Esophagus (tissue), 2 donors: ENCODE results near the gene TRAK1. TPM values are rescaled to one million over a fixed set of nuclear protein-coding genes. Genes with fewer than 3 reads are reported as not detected.

ENCODE experiments used
- H3K27ac ChIP-seq, 2 donors: one replicate each; pipeline ENCODE4 v1.5.1; 2013; ENCODE audit warnings: low read depth in 2 of 2, mild to moderate bottlenecking in 2 of 2, inconsistent platforms in 1 of 2, low read length in 1 of 2, moderate library complexity in 1 of 2
- H3K27me3 ChIP-seq, 2 donors: one replicate each; pipeline ENCODE4 v1.6.1; 2013; ENCODE audit warnings: low read length in 2 of 2, control low read depth in 1 of 2, mild to moderate bottlenecking in 1 of 2; ENCODE audit not compliant: insufficient read depth in 2 of 2, control insufficient read depth in 1 of 2
- H3K36me3 ChIP-seq, 2 donors: one replicate each; pipeline ENCODE4 v1.6.1; 2013; ENCODE audit warnings: low read length in 1 of 2; ENCODE audit not compliant: control insufficient read depth in 2 of 2, insufficient read depth in 2 of 2
- H3K4me1 ChIP-seq, 2 donors: one replicate each; pipeline ENCODE4 v1.6.1; 2013; ENCODE audit warnings: low read length in 1 of 2; ENCODE audit not compliant: control insufficient read depth in 2 of 2, insufficient read depth in 2 of 2
- H3K4me3 ChIP-seq, 2 donors: one replicate each; pipeline ENCODE4 v1.5.1; 2013; ENCODE audit warnings: low read length in 2 of 2, mild to moderate bottlenecking in 2 of 2, low read depth in 1 of 2, moderate library complexity in 1 of 2
- H3K9me3 ChIP-seq, 2 donors: one replicate each; pipeline ENCODE4 v1.6.1; 2013; ENCODE audit warnings: mild to moderate bottlenecking in 2 of 2, low read depth in 1 of 2, low read length in 1 of 2, moderate library complexity in 1 of 2; ENCODE audit not compliant: control insufficient read depth in 2 of 2, insufficient read depth in 1 of 2
- whole genome bisulfite sequencing, 2 donors: extraction: QIAGEN DNeasy Blood & Tissue Kit; methylation state at CpG; one replicate each; pipeline ENCODE4 v1.1.7; 2013; 5-methylcytosine and 5-hydroxymethylcytosine counted together
- polyA plus RNA-seq, 2 donors: library from polyadenylated mRNA; stranded (reverse); fragments of 200-250 nt; gene quantifications; one replicate each; pipeline ENCODE4 v1.2.3, GENCODE V29; 2013
- donor health status: healthy with polysubstance abuse.
- donor health status: Bipolar disorder and iron deficiency.

The TRAK1 gene
- polyA plus RNA-seq, 2 donors: 12.2 to 21.4 TPM

DNA sequence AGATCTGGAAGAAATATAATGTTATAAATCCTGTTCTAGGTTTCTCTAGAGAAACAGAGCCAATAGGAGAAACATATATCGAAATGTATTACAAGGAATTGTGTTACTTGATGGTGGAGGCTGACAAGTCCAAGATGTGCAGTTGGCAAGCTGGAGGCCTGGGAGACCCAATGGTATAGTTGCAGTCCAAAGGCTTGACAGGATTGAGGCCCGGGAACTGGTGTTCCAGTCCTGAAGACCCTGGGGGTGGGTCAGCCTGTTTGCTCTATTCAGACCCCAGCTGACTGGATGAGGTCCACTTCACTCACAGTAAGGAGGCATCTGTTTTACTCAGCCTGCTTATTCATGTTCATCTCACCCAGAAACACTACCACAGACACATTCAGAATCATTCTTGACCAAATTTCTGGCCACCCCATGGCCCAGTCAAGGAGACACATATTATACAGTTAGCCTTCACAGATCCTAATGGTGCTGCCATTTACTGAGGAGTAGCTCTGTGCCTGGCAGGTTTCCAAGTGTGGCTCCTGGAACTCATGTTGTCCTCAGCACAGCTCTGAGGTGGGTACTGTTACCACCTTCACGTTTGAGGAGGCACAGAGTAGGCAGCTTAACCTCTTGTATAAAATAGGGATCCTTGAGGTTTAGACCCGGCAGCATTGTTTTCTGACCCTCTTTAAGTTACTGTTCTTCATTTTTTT lies 3.7 kb downstream of the TRAK1 start:
- no peak overlapping the region for H3K27ac ChIP-seq
- 66 to 78% methylated on average over 4 of the region's 4 CpGs for WGBS, 2 donors
- H3K4me1 ChIP-seq: peaks cover 0 to 6% of the 10 kb centered on the region in 2 donors
- H3K36me3 ChIP-seq: no peaks in the 10 kb centered on the region
- H3K9me3 ChIP-seq: no peaks in the 10 kb centered on the region
- H3K27me3 ChIP-seq: no peaks in the 10 kb centered on the region
- no peak overlapping the region for H3K4me3 ChIP-seq

DNA sequence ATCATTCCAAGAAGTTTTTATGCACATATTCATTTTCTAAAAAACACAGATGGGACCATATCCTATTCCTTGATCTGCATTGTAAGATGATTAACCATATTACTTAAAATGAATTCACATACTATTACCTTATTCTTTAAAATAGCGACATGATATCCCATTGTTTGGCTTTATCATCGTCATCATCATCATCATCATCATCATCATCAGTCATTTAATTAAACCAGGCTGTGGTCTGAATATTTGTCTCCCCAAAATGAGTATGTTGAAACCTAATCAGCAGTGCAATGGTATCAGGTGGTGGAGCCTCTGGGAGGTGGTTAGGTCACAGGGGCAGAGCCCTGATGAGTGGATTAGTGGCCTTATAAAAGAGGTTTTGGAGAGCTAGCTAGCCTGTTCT lies 4.4 kb downstream of the TRAK1 start:
- Histone ChIP-seq H3K27ac (no peak overlapping the region), H3K27me3 (no peaks in the 10 kb centered on the region), H3K4me1 (peaks cover 0 to 4% of the 10 kb centered on the region in 2 donors), H3K4me3 (no peak overlapping the region), H3K9me3 (no peaks in the 10 kb centered on the region), H3K36me3 (no peaks in the 10 kb centered on the region)
- 89 to 93% methylated on average over 2 of the region's 2 CpGs for WGBS, 2 donors

DNA sequence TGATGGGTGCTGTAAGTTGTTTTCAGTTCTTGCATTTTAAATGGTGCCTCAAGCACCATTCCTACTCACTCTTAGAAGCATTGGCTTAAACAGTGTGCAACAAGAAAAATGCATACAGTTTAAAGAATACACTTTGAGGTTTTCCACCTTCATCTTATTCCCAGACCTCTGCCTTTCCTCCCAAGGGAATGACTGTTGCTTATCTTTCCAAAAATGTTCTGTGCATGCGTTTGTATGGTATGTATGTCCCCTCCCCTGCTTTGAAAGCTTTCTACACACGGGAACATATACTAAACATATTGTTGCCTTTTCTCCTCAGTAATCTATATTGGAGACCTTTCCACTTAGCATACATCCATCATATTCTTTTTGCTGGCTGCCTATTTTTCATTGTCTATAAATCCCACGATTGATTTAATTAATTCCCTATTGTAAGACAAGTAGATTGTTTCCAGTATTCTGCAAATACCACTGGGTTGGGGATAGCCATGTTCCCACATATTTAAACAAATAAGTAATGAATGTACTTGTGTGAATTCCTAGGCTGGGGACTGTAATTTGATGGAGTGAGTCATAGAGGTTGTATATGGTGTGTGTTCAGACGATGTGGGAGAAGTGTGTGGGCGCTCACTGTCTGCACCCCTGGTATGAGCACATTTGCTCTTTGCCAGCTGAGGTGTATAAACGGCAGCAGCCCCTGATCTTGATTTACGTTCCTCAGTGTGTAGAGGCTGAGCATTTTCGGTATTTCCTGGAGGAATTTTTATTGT lies 5.8 kb downstream of the TRAK1 start:
- WGBS, 2 donors: 36 to 38% methylated on average over 8 of the region's 8 CpGs

DNA sequence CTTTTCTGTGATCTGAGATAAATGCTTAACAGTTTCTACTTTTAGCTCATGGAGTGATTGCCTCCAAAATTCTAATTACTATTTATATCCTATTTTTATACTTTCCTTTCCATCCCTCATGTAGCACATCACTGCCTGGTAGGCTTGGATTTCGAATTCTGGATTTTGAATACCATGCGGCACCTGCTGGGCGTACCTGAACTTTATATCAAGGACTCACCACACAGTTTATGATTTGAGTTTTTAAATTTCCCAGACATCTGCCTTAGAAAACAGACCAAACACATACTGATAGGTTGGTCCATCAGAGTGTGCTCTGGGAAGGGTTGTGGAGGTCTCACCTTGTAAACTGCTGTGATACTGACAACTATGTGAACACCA lies 6.4 kb downstream of the TRAK1 start:
- WGBS, 2 donors: 81 to 86% methylated on average over 3 of the region's 3 CpGs
- Histone ChIP-seq H3K9me3 (no peaks in the 10 kb centered on the region), H3K27me3 (no peaks in the 10 kb centered on the region), H3K36me3 (no peaks in the 10 kb centered on the region), H3K27ac (no peak overlapping the region), H3K4me3 (no peak overlapping the region), H3K4me1 (peaks cover 0 to under 1% of the 10 kb centered on the region in 2 donors)

More for the DNA sequence above, 5.8 kb downstream of the TRAK1 start:
- Histone ChIP-seq H3K36me3 (no peaks in the 10 kb centered on the region), H3K4me1 (no peaks in the 10 kb centered on the region), H3K4me3 (no peak overlapping the region), H3K27me3 (no peaks in the 10 kb centered on the region), H3K9me3 (no peaks in the 10 kb centered on the region), H3K27ac (no peak overlapping the region)

DNA sequence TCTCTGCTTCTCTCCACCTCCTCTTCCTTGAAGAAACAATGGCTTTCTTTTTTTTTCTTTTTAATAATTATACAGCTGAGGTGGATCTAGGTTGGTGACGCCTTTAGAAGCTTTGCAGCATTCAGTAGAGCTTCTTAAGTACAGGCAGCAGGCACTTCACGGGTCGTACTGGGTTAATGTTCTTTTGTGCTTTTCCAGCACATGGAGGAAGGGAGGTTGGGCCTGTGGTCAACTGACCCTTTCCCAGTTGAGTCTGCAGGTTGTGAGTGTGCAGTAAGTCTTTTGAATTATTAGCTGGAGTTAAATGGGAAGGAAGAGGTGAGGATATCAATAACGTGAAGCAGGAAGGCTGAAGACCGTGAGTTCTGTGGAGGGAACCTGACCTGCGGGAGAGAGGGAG lies 7.0 kb downstream of the TRAK1 start:
- H3K4me1 ChIP-seq: peaks cover 0 to 3% of the 10 kb centered on the region in 2 donors
- H3K27ac ChIP-seq: no peak overlapping the region
- no peaks in the 10 kb centered on the region for H3K27me3 ChIP-seq
- H3K9me3 ChIP-seq: no peaks in the 10 kb centered on the region
- no peaks in the 10 kb centered on the region for H3K36me3 ChIP-seq
- H3K4me3 ChIP-seq: no peak overlapping the region
- WGBS, 2 donors: 70 to 75% methylated on average over 6 of the region's 6 CpGs

DNA sequence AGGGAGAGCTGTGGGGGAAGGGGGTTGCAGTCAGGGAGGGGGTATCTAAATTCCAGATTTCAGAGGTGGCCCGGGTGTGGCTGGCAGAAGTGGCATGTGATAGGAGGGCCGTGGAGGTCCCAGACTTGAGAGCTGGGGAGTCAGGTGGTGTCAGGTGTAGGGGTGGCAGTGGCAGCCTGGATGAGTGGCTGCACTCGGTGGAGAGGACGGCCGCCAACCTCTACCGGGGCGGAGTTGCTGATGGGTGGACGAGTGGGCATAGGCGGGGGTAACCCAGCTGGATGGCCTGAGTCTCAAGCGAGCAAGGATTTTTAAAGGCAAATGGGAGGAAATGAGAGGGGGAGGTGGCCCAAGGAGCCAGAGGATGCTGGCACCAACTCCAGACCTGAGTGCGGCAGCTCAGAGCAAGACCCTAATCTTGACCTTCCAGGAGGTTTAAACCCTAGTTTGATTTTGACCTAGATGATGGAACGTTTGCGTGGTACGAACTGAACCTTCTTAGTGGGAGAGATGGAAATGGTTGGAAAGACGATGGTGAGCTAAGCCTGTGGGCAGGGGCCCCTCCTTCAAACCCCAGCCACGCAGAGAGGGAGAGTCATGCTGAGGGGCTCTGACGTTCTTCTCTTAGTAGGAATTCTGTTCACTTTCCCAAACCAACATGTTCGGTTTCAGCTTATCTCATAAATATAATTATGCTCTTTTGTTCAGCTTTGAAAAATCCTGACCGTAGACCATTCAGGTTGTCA lies 8.0 kb downstream of the TRAK1 start:
- Histone ChIP-seq H3K27ac (no peak overlapping the region), H3K36me3 (peaks cover 0 to 3% of the 10 kb centered on the region in 2 donors), H3K4me1 (peaks cover 0 to 3% of the 10 kb centered on the region in 2 donors), H3K9me3 (no peaks in the 10 kb centered on the region), H3K4me3 (no peak overlapping the region), H3K27me3 (no peaks in the 10 kb centered on the region)
- 68 to 72% methylated on average over 19 of the region's 19 CpGs for WGBS, 2 donors

DNA sequence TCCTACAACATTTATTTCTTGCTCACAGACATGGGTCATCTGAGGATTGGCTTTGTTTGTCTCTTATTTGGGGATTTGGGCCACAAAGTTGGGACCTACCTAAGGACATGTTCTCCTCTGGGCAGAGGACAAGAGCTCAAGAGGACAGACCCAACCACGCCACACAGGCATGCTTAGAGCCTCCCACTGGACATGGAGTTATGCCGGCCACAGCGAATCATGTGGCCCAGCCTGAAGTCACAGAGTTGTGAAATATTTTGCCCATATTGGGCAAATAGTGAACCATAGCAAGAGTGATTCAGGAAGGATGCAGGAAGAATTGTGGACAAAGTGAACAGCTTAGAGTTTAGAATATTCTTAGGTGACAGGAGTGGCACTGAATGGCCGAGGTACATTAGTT lies 9.9 kb downstream of the TRAK1 start:
- H3K4me1 ChIP-seq: peaks cover 0 to 3% of the 10 kb centered on the region in 2 donors
- H3K4me3 ChIP-seq: no peak overlapping the region
- H3K27ac ChIP-seq: peak overlapping the region in 1 of 2 donors; percentile 33
- WGBS, 2 donors: 71 to 79% methylated on average over 4 of the region's 4 CpGs
- peaks cover 0 to 3% of the 10 kb centered on the region in 2 donors for H3K36me3 ChIP-seq
- H3K27me3 ChIP-seq: no peaks in the 10 kb centered on the region
- no peaks in the 10 kb centered on the region for H3K9me3 ChIP-seq

DNA sequence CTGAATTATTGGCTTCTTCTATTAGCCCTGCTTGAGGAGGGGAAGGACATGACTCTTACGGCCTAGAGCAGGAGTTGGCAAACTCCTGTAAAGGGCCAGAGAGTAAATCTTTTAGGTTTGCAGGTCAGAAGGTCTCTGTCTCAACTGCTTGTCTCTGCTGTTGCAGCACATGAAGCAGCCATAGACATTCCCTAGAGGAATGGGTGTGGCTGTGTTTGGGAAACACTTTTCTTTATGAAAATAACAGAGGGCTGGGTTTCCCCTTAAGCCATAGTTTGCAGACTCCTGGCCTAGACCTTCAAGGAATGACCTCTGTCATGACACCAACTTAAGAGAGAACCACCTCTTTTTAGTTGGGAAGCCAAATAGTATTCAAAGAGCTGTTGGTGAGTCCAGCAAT lies 10.3 kb downstream of the TRAK1 start:
- Histone ChIP-seq H3K27ac (peak overlapping the region in 1 of 2 donors; percentile 26), H3K4me1 (peaks cover 0 to 3% of the 10 kb centered on the region in 2 donors), H3K36me3 (peaks cover 0 to 3% of the 10 kb centered on the region in 2 donors), H3K9me3 (no peaks in the 10 kb centered on the region), H3K27me3 (no peaks in the 10 kb centered on the region), H3K4me3 (no peak overlapping the region)
- 26 to 61% methylated on average over 1 of the region's 1 CpG for WGBS, 2 donors

DNA sequence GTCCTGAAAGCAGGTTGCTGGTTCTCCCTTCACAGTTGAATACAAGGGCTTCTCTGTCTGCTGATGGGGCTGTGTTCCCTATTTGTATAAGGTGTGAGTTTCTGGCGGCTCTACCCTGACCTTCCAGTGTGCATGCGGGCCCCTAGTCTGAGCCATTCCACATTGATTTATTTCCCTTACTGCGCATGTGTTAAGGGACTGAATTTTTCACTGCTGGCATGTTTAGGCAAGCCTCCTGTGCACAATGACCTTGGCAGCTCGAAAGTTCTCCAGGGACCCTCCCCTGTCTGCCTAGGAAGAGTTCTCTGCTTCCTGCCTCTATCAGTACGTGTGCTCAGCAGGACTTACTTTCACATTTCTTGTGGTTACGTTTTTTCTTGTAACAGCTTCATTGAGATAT lies 11.4 kb downstream of the TRAK1 start:
- WGBS, 2 donors: 30 to 41% methylated on average over 6 of the region's 6 CpGs
- Histone ChIP-seq H3K27me3 (no peaks in the 10 kb centered on the region), H3K4me1 (peaks cover 0 to 3% of the 10 kb centered on the region in 2 donors), H3K27ac (no peak overlapping the region), H3K9me3 (no peaks in the 10 kb centered on the region), H3K4me3 (no peak overlapping the region), H3K36me3 (peaks cover 0 to 3% of the 10 kb centered on the region in 2 donors)
